Hepatocyte (in vitro differentiated cells): ENCODE measurements around the gene ANKS6.

Source experiments
- EZH2 ChIP-seq: fragments of 200-600 bp; sonication (generic); IDR thresholded peaks from 2 replicates; pipeline ENCODE4 v1.6.1; 2016; ENCODE audit warnings: antibody characterized with exemption, mild to moderate bottlenecking, borderline replicate concordance
- EZH2phosphoT487 ChIP-seq: fragments of 200-600 bp; sonication (generic); IDR thresholded peaks from one replicate; pipeline ENCODE4 v1.6.1; 2018; ENCODE audit warnings: antibody characterized with exemption, mild to moderate bottlenecking, low read depth, moderate library complexity; ENCODE audit not compliant: unreplicated experiment, severe bottlenecking
- TF ChIP-seq, protein P1 (sequence below): fragments of 200-600 bp; sonication (generic); IDR thresholded peaks from 2 replicates; pipeline ENCODE4 v1.5.1; 2016; ENCODE audit warnings: antibody characterized with exemption, mild to moderate bottlenecking; ENCODE audit not compliant: poor library complexity

DNA sequence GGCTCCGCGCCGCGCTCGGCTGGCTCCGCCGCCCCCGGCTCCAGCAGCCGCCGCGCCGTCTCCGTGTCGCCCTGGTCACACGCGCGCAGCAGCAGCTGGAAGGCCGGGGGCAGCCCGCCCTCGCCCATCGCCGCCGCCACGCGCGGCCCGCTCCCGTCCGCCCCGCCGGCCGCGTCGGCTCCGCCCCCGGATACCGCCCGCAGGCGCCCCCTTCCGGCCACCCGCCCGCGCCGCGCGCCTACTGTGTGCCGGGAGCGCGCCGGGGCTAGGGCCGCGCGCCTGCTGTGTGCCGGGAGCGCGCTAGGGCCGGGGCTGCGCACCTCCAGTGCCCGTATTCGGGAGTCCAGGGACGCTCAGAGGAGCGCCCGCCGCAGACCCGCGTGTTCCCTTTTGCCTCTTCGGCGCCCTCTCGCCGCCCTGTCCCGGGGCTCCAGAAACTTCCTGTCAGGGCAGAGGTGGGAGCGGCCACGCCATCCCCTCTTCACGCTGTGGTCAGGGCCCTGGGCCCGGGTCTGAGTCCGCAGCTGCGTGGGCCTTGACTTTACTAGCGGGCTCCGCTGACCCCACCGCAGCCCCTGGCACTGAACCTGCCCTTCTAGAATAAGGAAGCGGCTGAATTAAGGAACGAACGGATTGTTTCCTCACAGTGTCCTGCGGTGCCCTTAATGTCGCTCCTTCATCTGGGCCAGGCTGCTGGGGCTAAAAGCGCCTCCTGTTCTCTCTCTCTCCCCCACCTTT lies at the start of gene ANKS6:
- TF ChIP-seq, protein P1, sequence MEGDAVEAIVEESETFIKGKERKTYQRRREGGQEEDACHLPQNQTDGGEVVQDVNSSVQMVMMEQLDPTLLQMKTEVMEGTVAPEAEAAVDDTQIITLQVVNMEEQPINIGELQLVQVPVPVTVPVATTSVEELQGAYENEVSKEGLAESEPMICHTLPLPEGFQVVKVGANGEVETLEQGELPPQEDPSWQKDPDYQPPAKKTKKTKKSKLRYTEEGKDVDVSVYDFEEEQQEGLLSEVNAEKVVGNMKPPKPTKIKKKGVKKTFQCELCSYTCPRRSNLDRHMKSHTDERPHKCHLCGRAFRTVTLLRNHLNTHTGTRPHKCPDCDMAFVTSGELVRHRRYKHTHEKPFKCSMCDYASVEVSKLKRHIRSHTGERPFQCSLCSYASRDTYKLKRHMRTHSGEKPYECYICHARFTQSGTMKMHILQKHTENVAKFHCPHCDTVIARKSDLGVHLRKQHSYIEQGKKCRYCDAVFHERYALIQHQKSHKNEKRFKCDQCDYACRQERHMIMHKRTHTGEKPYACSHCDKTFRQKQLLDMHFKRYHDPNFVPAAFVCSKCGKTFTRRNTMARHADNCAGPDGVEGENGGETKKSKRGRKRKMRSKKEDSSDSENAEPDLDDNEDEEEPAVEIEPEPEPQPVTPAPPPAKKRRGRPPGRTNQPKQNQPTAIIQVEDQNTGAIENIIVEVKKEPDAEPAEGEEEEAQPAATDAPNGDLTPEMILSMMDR: peak; percentile 51
- TF ChIP-seq EZH2: no peak
- TF ChIP-seq EZH2phosphoT487: no peak
